Right lobe of liver (tissue), 6 donors: ENCODE results near the gene PGAP6. TPM values are rescaled to one million over a fixed set of nuclear protein-coding genes. Genes with fewer than 3 reads are reported as not detected.
"Not testable (repeated sequence)": the region's sequence is repeated elsewhere in the genome, so short reads cannot be mapped to it uniquely, and the experiment has no call there.

ENCODE experiments used
- ATAC-seq, 4 donors: fragments of 200-7000 bp; cut with Tn5 transposase; one replicate each; pipeline ENCODE4 v1.9.1; 2020; ENCODE audit warnings: mild to moderate bottlenecking in 4 of 4, moderate library complexity in 4 of 4
- DNase-seq, 3 donors: peaks; one replicate each; pipeline ENCODE4 v3.0.0-alpha.2; 2020
- H3K27ac ChIP-seq, 3 donors: fragments of 200-600 bp; one replicate each; pipeline ENCODE4 v1.8.0; 2022
- H3K27me3 ChIP-seq, 2 donors: fragments of 200-600 bp; one replicate each; pipeline ENCODE4 v1.8.0; 2022
- H3K36me3 ChIP-seq, 4 donors: fragments of 200-600 bp; sonication (generic) in 1 of 4; one replicate each; pipeline versions ENCODE4 v1.5.1 to v1.8.0; 2017 to 2022; ENCODE audit warnings: control low read depth in 1 of 4
- H3K4me1 ChIP-seq, 4 donors: fragments of 200-600 bp; sonication (generic) in 1 of 4; one replicate each; pipeline versions ENCODE4 v1.5.1 to v1.8.0; 2017 to 2022; ENCODE audit warnings: control low read depth in 1 of 4
- H3K4me3 ChIP-seq, 3 donors: fragments of 200-600 bp; one replicate each; pipeline ENCODE4 v1.8.0; 2022
- H3K9me3 ChIP-seq, 4 donors: fragments of 200-600 bp; sonication (generic) in 1 of 4; one replicate each; pipeline versions ENCODE4 v1.5.1 to v1.8.0; 2017 to 2022; ENCODE audit warnings: control low read depth in 1 of 4
- POLR2A ChIP-seq: fragments of 450-650 bp; IDR thresholded peaks from one replicate; pipeline ENCODE4 v1.6.1; 2017; ENCODE audit warnings: antibody characterized with exemption, mild to moderate bottlenecking
- WGBS: methylation state at CpG from one replicate; pipeline ENCODE4 v1.1.6; 2018; ENCODE audit warnings: low coverage, low lambda C conversion rate; ENCODE audit not compliant: insufficient coverage; ENCODE audit errors: missing lambda C conversion rate; 5-methylcytosine and 5-hydroxymethylcytosine counted together
- intact Hi-C, 2 donors: fragments of 100-400 bp; cut with DNase I; formaldehyde crosslinking; loops; one replicate each; pipeline versions ENCODE4 v1.11.2 to v1.14.1; 2022
- total RNA-seq, 6 experiments: library from RNA; depleted of rRNA in 2 of 6; stranded (reverse); fragments of >200 nt in 2 of 6; fragmentation: NEBNext Ultra II Directional in 3 of 6; extraction: Animal tissue kit (Norgen Biotek cat#: 25700) in 3 of 6; gene quantifications; one replicate each; pipeline versions ENCODE4 v1.1.0 to v1.2.4, GENCODE V29; 2016 to 2023
- TF ChIP-seq, protein P1 (sequence below), 4 donors: fragments of 200-600 bp in 3 of 4; fragments of 450-650 bp in 1 of 4; IDR thresholded peaks; one replicate each; pipeline versions ENCODE4 v1.5.1 to v1.8.0; 2016 to 2022; ENCODE audit warnings: antibody characterized with exemption in 4 of 4, mild to moderate bottlenecking in 2 of 4
- donor health status: DM: no; HTN: yes; CAD: no.
- donor health status: DM: no; HTN: no; CAD: no.
- donor health status: DM: no; HTN: no; CAD: no.
- donor health status: DM: no; HTN: yes; CAD: no.
- donor health status: DM: no; HTN: yes; CAD: no.

The PGAP6 gene
- total RNA-seq, 6 experiments from 2014 or later: 24.3 to 44.6 (median 28.0) TPM

DNA sequence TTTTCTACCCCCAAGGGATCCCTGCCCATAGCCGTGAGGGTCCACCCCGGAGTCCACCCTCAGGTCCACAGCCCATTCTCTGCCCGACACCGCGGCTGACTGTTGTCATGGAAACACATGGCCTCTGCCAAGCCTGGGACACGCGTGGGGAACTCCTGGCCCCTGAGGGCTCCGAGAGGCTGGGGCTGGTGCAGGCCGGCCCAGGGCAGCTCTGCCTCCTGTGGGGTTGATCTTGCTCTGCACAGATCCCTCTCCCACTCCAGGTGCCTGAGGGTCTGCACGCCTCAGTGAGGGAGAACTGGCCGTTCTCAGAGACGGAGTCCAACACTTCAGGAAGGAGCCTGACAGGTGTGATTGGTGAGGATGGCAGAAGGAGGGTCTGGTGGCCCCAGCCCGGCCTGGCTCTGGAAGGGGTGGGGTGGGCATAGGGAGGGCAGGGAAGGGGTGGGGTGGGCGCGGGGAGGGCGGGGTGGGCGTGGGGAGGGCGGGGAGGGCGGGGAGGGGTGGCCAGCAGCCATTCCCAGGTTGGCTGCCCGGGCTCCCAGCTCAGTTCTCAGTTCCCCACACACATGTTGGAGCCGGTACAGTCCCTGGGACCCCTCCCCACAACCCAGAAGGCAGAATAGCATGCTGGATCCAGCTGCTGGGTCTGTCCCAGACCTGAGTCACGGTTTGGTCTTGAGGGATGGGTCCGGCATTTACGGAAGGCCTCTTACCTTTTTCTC lies 17.9 kb downstream of the PGAP6 start:
- H3K4me3 ChIP-seq: no peak overlapping the region
- no peak for ATAC-seq
- no peaks in the 10 kb centered on the region for H3K27me3 ChIP-seq
- H3K36me3 ChIP-seq: peaks cover 0 to 24% (median 0%) of the 10 kb centered on the region in 4 donors
- 23% methylated on average over 11 of the region's 24 CpGs for WGBS
- TF ChIP-seq, protein P1, sequence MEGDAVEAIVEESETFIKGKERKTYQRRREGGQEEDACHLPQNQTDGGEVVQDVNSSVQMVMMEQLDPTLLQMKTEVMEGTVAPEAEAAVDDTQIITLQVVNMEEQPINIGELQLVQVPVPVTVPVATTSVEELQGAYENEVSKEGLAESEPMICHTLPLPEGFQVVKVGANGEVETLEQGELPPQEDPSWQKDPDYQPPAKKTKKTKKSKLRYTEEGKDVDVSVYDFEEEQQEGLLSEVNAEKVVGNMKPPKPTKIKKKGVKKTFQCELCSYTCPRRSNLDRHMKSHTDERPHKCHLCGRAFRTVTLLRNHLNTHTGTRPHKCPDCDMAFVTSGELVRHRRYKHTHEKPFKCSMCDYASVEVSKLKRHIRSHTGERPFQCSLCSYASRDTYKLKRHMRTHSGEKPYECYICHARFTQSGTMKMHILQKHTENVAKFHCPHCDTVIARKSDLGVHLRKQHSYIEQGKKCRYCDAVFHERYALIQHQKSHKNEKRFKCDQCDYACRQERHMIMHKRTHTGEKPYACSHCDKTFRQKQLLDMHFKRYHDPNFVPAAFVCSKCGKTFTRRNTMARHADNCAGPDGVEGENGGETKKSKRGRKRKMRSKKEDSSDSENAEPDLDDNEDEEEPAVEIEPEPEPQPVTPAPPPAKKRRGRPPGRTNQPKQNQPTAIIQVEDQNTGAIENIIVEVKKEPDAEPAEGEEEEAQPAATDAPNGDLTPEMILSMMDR (IDR thresholded peaks at IDR 0.05): no peak
- no peak for TF ChIP-seq POLR2A
- no peaks in the 10 kb centered on the region for H3K4me1 ChIP-seq
- DNase-seq: no peak
- intact Hi-C loops: loop anchor here in 1 of 2 donors (10.0 kb wide), 1 partner anchor 129 kb away; the partner anchor contains the start of gene FAM234A
- H3K9me3 ChIP-seq: no peaks in the 10 kb centered on the region
- no peak overlapping the region for H3K27ac ChIP-seq

DNA sequence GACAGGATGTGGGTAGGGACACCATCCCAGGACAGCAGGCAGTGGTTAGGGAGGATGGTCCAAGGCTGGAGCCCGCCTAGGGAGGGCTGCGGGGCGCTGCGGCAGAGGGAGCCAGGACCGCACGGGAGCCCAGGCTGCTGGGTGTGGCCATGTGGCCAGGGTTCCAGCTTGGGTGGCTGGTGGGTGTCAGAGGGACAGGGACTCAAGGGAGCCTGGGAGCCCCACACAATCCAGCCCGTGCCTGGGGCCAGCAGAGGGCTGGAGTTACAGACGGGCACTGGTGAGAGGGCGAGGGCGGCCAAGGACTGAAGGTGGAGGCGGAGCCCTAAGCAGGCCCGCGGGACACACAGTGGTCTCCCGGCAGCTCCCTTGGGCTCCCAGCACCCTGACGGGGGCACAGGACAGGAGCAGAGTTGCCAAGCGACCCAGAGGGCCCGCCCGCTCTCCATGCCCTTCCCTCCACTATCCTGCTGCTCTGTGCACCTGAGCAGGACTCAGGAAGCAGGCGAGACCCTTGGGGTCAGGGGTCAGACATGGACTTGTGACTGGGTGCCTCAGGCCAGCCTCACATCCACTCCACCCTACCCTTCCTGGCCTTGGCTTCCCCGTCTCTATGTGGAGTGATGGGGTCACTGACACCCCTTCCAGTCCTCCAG lies 18.5 kb downstream of the PGAP6 start:
- TF ChIP-seq POLR2A: no peak
- TF ChIP-seq, protein P1 (IDR thresholded peaks at IDR 0.05): no peak
- H3K4me1 ChIP-seq: no peaks in the 10 kb centered on the region
- peaks cover 0 to 17% (median 0%) of the 10 kb centered on the region in 4 donors for H3K36me3 ChIP-seq
- DNase-seq: no peak
- 52% methylated on average over 5 of the region's 20 CpGs for WGBS
- H3K9me3 ChIP-seq: no peaks in the 10 kb centered on the region
- no peak for ATAC-seq
- H3K27ac ChIP-seq: no peak overlapping the region
- no peaks in the 10 kb centered on the region for H3K27me3 ChIP-seq
- H3K4me3 ChIP-seq: no peak overlapping the region
- intact Hi-C loops: loop anchor here in 1 of 2 donors (10.0 kb wide), 1 partner anchor 128 kb away; the partner anchor contains the start of gene FAM234A

DNA sequence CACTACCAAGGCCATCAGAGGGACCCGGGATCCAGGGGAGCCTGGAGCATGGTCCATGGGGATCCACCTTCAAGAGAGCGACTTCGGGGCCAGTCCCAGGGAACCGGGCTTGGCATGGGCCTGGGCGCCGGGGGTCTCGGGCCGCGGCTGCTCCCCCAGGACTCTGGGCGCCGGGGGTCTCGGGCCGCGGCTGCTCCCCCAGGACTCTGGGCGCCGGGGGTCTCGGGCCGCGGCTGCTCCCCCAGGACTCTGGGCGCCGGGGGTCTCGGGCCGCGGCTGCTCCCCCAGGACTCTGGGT lies 19.1 kb downstream of the PGAP6 start:
- H3K27ac ChIP-seq, H3K27me3 ChIP-seq, DNase-seq, H3K4me1 ChIP-seq, H3K9me3 ChIP-seq, H3K4me3 ChIP-seq, ATAC-seq: not testable (repeated sequence)
- peaks cover 0 to 11% (median 0%) of the 10 kb centered on the region in 4 donors for H3K36me3 ChIP-seq
- intact Hi-C loops: loop anchor here in 1 of 2 donors (10.0 kb wide), 1 partner anchor 128 kb away; the partner anchor contains the start of gene FAM234A
- no CpG with 5 or more reads among the region's 24 CpGs for WGBS

DNA sequence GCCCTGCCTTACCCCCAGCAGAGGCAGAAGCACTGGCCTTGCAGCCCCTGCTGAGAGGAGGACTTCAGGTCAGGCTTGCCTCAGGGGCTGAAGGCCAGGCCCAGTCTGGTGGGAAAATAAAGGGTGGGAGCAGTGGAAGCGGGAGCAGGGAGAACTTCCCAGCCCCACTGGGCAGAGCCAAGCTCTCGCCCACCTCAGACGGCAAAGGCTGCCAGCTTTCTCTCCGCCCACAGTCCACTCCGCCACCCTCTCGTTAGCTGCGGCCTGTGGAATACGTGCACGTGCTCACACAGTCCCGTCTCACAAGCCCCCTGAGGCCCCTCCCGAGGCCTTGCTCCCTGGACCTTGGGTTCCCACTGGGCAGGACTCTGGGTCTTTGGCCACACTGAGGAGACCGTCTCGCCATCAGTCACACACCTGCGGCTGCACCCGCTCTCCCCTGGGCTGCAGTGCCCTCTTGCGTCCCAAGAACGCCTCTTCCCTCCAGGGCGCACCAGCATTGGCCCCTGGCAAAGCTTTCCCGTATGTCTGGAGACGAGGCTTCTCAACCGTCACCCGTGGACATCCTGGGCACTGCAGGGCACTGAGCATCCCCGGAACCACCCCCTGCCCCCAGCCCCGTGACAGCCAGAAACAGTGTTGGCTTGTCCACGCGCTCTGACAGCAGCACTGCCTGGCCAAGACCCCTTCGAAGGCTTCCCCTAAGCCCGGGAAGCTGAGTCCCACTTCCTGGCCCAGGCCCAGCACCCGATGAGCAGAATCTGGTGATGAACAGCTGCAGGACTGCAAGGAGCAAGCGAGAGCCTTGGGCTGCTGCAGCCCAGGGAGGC lies 19.7 kb downstream of the PGAP6 start:
- H3K36me3 ChIP-seq: peaks cover 0 to 6% (median 0%) of the 10 kb centered on the region in 4 donors
- no peak overlapping the region for H3K27ac ChIP-seq
- no peak overlapping the region for H3K4me3 ChIP-seq
- no peaks in the 10 kb centered on the region for H3K9me3 ChIP-seq
- ATAC-seq (peak; percentile 85 to 95 (median 91)), DNase-seq (peak; percentile 81 to 85 (median 84))
- TF ChIP-seq, protein P1 (IDR thresholded peaks at IDR 0.05): peak; percentile 64 to 82 (median 80)
- TF ChIP-seq POLR2A: no peak
- intact Hi-C loops: loop anchor here in 1 of 2 donors (10.0 kb wide), 1 partner anchor 127 kb away; the partner anchor contains the start of gene FAM234A
- H3K27me3 ChIP-seq: no peaks in the 10 kb centered on the region
- H3K4me1 ChIP-seq: no peaks in the 10 kb centered on the region
- WGBS: 13% methylated on average over 7 of the region's 30 CpGs
